Loucy (cell line): Measurements from ENCODE around the gene SETD3.

ENCODE experiments used
- CTCF ChIP-seq: fragments of 200-600 bp; sonication (generic); conservative IDR thresholded peaks from 2 replicates; pipeline ENCODE4 v1.5.1; 2014; ENCODE audit warnings: mild to moderate bottlenecking, antibody characterized with exemption, low read length
- EZH2phosphoT487 ChIP-seq: fragments of 200-600 bp; IDR thresholded peaks from 2 replicates; pipeline ENCODE4 v1.6.1; 2018; ENCODE audit warnings: antibody characterized with exemption, mild to moderate bottlenecking, moderate library complexity, borderline replicate concordance

GRCh38 chr14:99459481-99460100 lies 21.1 kb downstream of the SETD3 start:
- TF ChIP-seq CTCF (no peak), EZH2phosphoT487 (no peak)
